MM.1S (cell line): ENCODE measurements around the gene LNPEP.

ENCODE experiments used
- DNase-seq: peaks from one replicate; pipeline ENCODE4 v3.0.0-alpha.2; 2015
- H2AFZ ChIP-seq: fragments of 300-600 bp; sonication (generic); 2 replicates; pipeline ENCODE4 v1.6.0; 2016; ENCODE audit warnings: antibody characterized with exemption, low read length
- H3F3A ChIP-seq: fragments of 300-600 bp; sonication (generic); 2 replicates; pipeline ENCODE4 v1.6.1; 2016; ENCODE audit warnings: mild to moderate bottlenecking, antibody characterized with exemption, low read length, moderate library complexity, mixed read lengths; ENCODE audit not compliant: insufficient read depth
- H3K27ac ChIP-seq: fragments of 300-600 bp; sonication (generic); 2 replicates; pipeline ENCODE4 v1.5.1; 2016; ENCODE audit warnings: mild to moderate bottlenecking, low read length
- H3K27me3 ChIP-seq: fragments of 300-600 bp; sonication (generic); replicated peaks from 2 replicates; pipeline ENCODE4 v1.6.0; 2016; ENCODE audit warnings: low read length; ENCODE audit not compliant: insufficient read depth
- H3K36me3 ChIP-seq: fragments of 300-600 bp; sonication (generic); replicated peaks from 2 replicates; pipeline ENCODE4 v1.6.1; 2016; ENCODE audit warnings: mild to moderate bottlenecking, low read length, mixed read lengths; ENCODE audit not compliant: insufficient read depth
- H3K4me1 ChIP-seq: fragments of 300-600 bp; sonication (generic); 2 replicates; pipeline ENCODE4 v1.6.1; 2016; ENCODE audit warnings: low read length, mixed read lengths
- H3K4me2 ChIP-seq: fragments of 300-600 bp; sonication (generic); 2 replicates; pipeline ENCODE4 v1.6.0; 2016; ENCODE audit warnings: low read depth, low read length
- H3K4me3 ChIP-seq: fragments of 300-600 bp; sonication (generic); 2 replicates; pipeline ENCODE4 v1.5.1; 2016; ENCODE audit warnings: low read length, mixed read lengths
- H3K79me2 ChIP-seq: fragments of 300-600 bp; sonication (generic); 2 replicates; pipeline ENCODE4 v1.6.1; 2016; ENCODE audit warnings: mixed run types, low read length, mixed read lengths
- H3K9ac ChIP-seq: fragments of 300-600 bp; sonication (generic); 2 replicates; pipeline ENCODE4 v1.6.1; 2016; ENCODE audit warnings: low read length, mixed read lengths
- H3K9me2 ChIP-seq: fragments of 300-600 bp; sonication (generic); replicated peaks from 2 replicates; pipeline ENCODE4 v1.6.1; 2016; ENCODE audit warnings: mild to moderate bottlenecking, low read length, mixed read lengths; ENCODE audit not compliant: insufficient read depth
- H3K9me3 ChIP-seq: fragments of 300-600 bp; sonication (generic); replicated peaks from 2 replicates; pipeline ENCODE4 v1.6.1; 2016; ENCODE audit warnings: mild to moderate bottlenecking, low read length, mixed read lengths; ENCODE audit not compliant: insufficient read depth
- H4K20me1 ChIP-seq: fragments of 300-600 bp; sonication (generic); 2 replicates; pipeline ENCODE4 v1.6.1; 2016; ENCODE audit warnings: mild to moderate bottlenecking, low read length, moderate library complexity, mixed read lengths; ENCODE audit not compliant: insufficient read depth
- EZH2 ChIP-seq: fragments of 300-600 bp; sonication (generic); optimal IDR thresholded peaks from 2 replicates; pipeline ENCODE3; 2017; ENCODE audit warnings: low read depth, mild to moderate bottlenecking, antibody characterized with exemption, low read length, mixed read lengths
- EZH2phosphoT487 ChIP-seq: fragments of 300-600 bp; sonication (generic); IDR thresholded peaks from 2 replicates; pipeline ENCODE4 v1.6.1; 2018; ENCODE audit warnings: antibody characterized with exemption, low read length
- TF ChIP-seq, protein P1 (sequence below): fragments of 300-600 bp; sonication (generic); IDR thresholded peaks from 2 replicates; pipeline ENCODE4 v1.5.1; 2016; ENCODE audit warnings: antibody characterized with exemption, low read length, mixed read lengths

The LNPEP gene

GRCh38 chr5:97041239-97041638 lies 105.4 kb downstream of the LNPEP start:
- Histone ChIP-seq H3F3A (no peaks in the 10 kb centered on the region), H3K27me3 (no peaks in the 10 kb centered on the region), H4K20me1 (no peaks in the 10 kb centered on the region), H3K4me3 (no peak overlapping the region), H3K9me3 (no peaks in the 10 kb centered on the region), H3K36me3 (no peaks in the 10 kb centered on the region), H3K4me1 (no peaks in the 10 kb centered on the region), H3K4me2 (no peak overlapping the region), H3K79me2 (no peaks in the 10 kb centered on the region), H3K27ac (no peak overlapping the region), H2AFZ (no peak overlapping the region), H3K9me2 (no peaks in the 10 kb centered on the region), H3K9ac (no peak overlapping the region)
- TF ChIP-seq EZH2phosphoT487: no peak
- TF ChIP-seq, protein P1, sequence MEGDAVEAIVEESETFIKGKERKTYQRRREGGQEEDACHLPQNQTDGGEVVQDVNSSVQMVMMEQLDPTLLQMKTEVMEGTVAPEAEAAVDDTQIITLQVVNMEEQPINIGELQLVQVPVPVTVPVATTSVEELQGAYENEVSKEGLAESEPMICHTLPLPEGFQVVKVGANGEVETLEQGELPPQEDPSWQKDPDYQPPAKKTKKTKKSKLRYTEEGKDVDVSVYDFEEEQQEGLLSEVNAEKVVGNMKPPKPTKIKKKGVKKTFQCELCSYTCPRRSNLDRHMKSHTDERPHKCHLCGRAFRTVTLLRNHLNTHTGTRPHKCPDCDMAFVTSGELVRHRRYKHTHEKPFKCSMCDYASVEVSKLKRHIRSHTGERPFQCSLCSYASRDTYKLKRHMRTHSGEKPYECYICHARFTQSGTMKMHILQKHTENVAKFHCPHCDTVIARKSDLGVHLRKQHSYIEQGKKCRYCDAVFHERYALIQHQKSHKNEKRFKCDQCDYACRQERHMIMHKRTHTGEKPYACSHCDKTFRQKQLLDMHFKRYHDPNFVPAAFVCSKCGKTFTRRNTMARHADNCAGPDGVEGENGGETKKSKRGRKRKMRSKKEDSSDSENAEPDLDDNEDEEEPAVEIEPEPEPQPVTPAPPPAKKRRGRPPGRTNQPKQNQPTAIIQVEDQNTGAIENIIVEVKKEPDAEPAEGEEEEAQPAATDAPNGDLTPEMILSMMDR: no peak
- TF ChIP-seq EZH2: no peak
- no peak for DNase-seq

DNA sequence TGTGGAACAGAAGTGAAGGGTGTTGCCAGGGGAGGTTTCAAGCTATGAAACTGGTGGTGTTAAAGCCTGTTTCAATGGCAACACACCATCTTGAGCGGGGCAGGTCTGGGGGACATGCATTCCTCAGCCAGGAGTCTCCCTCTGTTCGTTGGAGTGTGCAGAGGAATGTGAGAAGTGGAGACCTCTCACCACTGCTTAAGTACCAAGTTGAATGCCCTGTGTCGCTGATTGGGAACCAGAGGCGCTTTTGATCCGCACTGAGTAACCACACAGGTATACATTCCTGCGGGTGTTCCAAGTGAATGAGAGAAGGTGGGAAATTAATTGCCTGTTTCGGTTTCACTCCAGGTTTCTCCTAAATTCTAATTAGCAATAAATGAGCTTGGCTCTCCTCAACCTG lies 107.1 kb downstream of the LNPEP start:
- Histone ChIP-seq H4K20me1 (no peaks in the 10 kb centered on the region), H3K4me1 (no peaks in the 10 kb centered on the region), H3K9me2 (no peaks in the 10 kb centered on the region), H3K27me3 (no peaks in the 10 kb centered on the region), H3K9me3 (no peaks in the 10 kb centered on the region), H3K9ac (no peak overlapping the region), H3K4me3 (no peak overlapping the region), H3K36me3 (no peaks in the 10 kb centered on the region), H3F3A (no peaks in the 10 kb centered on the region), H3K27ac (no peak overlapping the region), H3K4me2 (no peak overlapping the region), H3K79me2 (no peaks in the 10 kb centered on the region), H2AFZ (no peak overlapping the region)
- no peak for DNase-seq
- TF ChIP-seq, protein P1: no peak
- no peak for TF ChIP-seq EZH2
- TF ChIP-seq EZH2phosphoT487: no peak

DNA sequence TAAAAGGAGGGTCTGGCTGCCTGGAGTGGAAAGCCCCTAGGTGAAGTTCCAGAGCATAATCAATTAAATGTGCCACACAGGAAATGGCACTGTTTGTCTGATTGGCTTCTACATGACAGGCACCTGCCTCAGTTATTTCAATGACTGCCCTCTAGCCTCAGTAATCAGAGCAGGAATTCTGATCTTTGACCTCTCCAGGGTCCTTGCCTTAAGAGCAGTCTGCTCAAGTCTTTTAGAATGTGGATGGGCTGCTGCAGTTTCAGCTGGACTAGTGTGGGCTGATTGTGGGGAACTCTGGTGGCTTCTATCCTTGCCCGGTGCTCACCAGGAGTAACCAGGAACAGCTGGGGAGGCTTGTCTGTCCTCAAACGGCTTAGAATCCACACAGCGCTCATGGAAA lies 107.6 kb downstream of the LNPEP start:
- DNase-seq: no peak
- no peaks in the 10 kb centered on the region for H3F3A ChIP-seq
- H3K4me2 ChIP-seq: no peak overlapping the region
- no peaks in the 10 kb centered on the region for H4K20me1 ChIP-seq
- no peak overlapping the region for H2AFZ ChIP-seq
- no peaks in the 10 kb centered on the region for H3K9me3 ChIP-seq
- TF ChIP-seq EZH2phosphoT487: no peak
- no peaks in the 10 kb centered on the region for H3K9me2 ChIP-seq
- H3K4me3 ChIP-seq: no peak overlapping the region
- no peaks in the 10 kb centered on the region for H3K4me1 ChIP-seq
- H3K9ac ChIP-seq: no peak overlapping the region
- H3K27ac ChIP-seq: no peak overlapping the region
- no peaks in the 10 kb centered on the region for H3K36me3 ChIP-seq
- H3K27me3 ChIP-seq: no peaks in the 10 kb centered on the region
- H3K79me2 ChIP-seq: no peaks in the 10 kb centered on the region

DNA sequence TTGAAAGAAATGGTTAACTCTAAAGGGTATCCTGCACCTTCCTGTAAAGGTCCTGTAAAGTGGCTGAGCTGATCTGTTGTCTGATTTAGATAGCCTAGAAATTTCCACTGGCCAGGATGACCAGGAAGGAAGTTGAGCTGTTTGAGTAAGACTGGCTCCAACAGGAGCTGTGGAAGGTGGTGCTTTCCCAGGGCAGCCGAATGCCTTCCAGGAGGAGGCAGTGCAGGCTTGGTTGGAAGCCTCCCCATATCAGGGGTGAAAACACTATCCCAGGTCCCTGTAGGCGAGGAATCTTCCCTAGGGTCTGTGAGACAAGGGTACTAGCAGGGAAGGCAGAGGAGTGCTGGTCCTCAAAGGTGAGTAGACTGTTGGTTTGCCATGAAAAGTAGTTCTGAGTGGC lies 108.2 kb downstream of the LNPEP start:
- no peak for DNase-seq
- no peaks in the 10 kb centered on the region for H3K36me3 ChIP-seq
- TF ChIP-seq, protein P1: no peak
- TF ChIP-seq EZH2phosphoT487 (no peak), EZH2 (no peak)
- H3K4me2 ChIP-seq: no peak overlapping the region
- no peak overlapping the region for H3K4me3 ChIP-seq
- no peak overlapping the region for H2AFZ ChIP-seq
- no peaks in the 10 kb centered on the region for H3K4me1 ChIP-seq
- no peak overlapping the region for H3K9ac ChIP-seq
- H4K20me1 ChIP-seq: no peaks in the 10 kb centered on the region
- no peaks in the 10 kb centered on the region for H3K79me2 ChIP-seq
- H3K27ac ChIP-seq: no peak overlapping the region
- no peaks in the 10 kb centered on the region for H3K27me3 ChIP-seq
- no peaks in the 10 kb centered on the region for H3K9me2 ChIP-seq
- H3F3A ChIP-seq: no peaks in the 10 kb centered on the region
- no peaks in the 10 kb centered on the region for H3K9me3 ChIP-seq
